Left forelimb (tissue), 1 donor: Measurements from ENCODE around the gene SORBS2.

Experiments used
- DNase-seq: peaks from one replicate; pipeline ENCODE4 v3.0.0-alpha.2; 2018; ENCODE audit warnings: low spot score

Gene SORBS2

DNA sequence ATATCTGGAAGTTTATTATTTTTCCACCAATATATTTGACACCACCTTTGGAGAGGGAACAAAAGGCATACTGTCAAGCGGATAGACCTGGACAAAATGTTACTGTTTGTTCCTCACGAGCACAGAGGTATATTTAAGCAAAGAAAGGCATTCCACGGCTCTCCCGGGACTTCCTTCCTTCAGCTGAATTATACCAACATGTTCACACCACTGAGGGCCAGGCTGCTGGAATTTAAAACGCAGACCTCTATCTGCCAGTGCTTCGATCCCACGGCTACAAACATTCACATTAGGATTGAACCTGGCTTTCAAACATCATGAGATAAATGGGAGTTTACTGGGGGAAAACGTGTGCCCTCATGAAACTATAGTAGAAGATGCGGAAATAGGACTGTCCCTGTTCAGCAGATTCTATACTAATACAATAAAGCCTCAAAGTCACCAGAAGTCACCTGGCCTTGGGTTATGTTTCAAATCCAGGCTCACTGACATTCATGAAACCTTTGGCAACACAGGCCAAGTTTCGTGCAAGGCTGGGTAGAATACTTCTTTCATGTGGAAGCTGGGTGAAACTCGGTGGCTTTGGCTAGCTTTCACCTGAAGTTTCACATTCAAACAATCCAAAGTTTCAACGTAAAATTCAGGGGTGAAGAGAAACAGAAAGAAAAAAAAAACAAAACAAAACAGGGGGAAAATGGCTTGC, 39.5 kb downstream of the SORBS2 start:
- DNase-seq: no peak

DNA sequence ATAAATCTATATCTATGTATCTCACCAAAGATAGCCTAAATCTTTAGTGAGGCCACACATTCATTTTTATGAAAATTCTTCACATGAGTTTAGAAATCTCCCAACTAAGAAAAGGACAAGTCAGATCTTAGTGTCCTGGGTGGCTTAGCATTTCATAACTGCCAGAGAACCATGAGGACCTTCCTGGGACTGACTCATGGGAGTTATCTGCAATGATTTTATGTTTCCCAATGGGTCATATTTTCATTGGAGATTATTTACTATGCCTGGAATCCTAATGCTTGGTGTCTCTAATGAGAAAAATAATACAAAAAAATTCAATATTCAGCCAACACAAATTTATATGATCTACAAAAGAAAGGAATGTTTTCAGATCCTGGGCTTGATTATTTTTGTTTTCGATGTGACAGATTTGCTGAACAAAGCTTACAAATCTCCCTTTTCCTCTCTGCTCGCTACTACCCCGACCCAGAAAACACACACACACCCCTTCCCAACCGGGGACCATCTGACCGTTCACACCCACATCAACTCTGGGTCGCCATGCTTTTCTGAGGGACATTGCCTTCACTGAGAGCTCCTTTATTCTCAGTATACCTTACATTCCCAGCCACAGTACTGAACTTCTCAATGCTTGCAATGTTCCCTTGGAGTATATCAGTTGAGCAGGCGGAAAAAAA, 40.1 kb downstream of the SORBS2 start:
- DNase-seq: no peak

DNA sequence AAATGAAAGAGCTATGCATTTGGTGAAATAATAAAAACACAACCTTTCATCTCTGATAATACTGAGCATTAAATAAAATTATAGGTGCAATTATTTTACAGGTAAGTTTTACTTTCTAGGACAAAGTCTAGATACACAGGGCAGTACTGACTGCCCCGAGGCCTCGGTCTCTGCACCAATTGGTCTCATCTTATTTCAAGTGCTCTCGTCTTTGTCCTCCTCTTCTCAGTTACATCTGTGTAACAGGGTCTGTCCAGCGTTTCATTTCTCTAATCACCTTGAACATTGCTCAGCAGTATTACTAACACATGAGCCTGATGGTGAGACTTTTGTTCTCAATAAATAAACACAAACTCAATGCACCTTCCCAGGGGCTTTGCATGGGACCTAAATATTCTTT, 44.5 kb downstream of the SORBS2 start:
- no peak for DNase-seq

GRCh38 chr4:185764876-185765275, 47.1 kb downstream of the SORBS2 start:
- DNase-seq: no peak

GRCh38 chr4:185761352-185762235, 50.4 kb downstream of the SORBS2 start:
- no peak for DNase-seq

- no peak for DNase-seq
Measured at GRCh38 chr4:185758807-185759206, 53.2 kb downstream of the SORBS2 start.

DNA sequence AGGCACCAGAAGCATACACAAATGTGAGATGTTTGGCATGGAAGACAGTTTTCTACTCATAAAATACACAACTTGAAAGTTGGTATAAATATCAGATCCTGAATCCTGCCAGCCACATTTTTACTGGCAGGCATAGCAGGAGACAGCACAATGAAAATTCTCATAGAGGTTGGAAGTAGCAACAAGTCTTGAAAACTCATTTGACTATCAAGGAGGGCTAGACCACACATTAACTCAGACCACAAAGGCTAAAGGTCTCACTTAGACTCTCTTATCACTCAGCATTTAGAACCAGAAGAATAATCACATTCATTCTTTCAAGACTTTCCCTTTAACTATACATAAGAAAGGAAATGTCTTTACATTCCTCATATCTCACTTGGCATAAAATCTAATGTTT, 56.5 kb downstream of the SORBS2 start:
- no peak for DNase-seq

GRCh38 chr4:185754961-185755360, 57.0 kb downstream of the SORBS2 start:
- DNase-seq: no peak

GRCh38 chr4:185752872-185753271, 59.1 kb downstream of the SORBS2 start:
- DNase-seq: no peak

- DNase-seq: no peak
Measured at GRCh38 chr4:185749858-185750257, 62.1 kb downstream of the SORBS2 start.

- DNase-seq: no peak
Measured at GRCh38 chr4:185748901-185749390, 63.0 kb downstream of the SORBS2 start.

- no peak for DNase-seq
Measured at GRCh38 chr4:185745891-185746290, 66.1 kb downstream of the SORBS2 start.

- DNase-seq: no peak
Measured at GRCh38 chr4:185744946-185745345, 67.0 kb downstream of the SORBS2 start.

DNA sequence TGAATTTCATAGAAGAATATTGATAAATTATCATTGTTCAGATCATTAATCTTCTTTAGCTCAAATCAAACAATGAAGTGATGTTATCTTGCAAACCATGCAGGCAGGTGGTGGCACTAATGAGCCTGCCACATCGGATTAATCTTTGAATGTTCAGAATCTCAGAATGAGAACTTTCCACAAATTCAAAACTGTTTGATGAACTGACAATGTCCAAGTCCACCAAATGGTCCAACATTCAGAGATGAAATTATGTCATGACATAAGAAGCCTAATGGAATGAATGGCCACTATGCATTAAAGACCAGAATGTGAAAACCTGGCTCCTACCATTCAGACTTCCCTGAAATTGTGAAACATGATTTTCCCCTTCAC, 67.5 kb downstream of the SORBS2 start:
- no peak for DNase-seq

GRCh38 chr4:185743722-185744487, 68.1 kb downstream of the SORBS2 start:
- DNase-seq: no peak

DNA sequence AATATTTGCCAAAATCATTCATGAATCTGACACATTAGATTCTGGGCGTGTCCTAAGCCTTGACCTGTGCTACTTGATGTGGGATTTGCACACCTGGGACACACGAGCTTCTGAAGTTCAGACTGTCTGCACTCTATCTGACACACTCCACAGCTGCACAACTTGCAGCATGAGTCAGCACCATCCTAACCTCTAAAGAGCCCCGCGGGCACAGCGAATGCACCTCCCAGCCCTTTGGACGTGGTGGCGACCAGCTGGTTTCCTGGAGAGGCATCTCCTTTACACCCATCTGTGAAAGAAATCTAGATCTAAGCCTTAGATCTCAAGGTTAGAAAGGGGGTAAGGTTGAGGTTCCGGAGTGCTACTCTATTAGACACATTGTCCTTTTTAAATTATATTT, 69.2 kb downstream of the SORBS2 start:
- no peak for DNase-seq

GRCh38 chr4:185741795-185742194, 70.2 kb downstream of the SORBS2 start:
- DNase-seq: no peak

DNA sequence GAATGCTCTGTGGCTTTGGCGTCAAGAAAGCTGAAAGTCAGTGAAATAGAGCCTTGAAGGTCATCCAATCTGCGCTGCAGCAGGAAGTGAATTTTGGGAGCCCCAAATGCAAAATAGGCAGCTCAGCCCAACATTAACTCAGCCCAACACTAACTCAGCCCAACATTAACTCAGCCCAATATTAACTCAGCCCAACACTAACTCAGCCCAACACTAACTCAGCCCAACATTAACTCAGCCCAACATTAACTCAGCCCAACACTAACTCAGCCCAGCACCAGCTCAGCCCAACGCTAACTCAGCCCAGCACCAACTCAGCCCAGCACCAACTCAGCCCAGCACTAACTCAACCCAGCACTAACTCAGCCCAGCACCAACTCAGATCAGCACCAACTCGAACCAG, 71.5 kb downstream of the SORBS2 start:
- DNase-seq: no peak

- no peak for DNase-seq
Measured at GRCh38 chr4:185738820-185739219, 73.2 kb downstream of the SORBS2 start.

DNA sequence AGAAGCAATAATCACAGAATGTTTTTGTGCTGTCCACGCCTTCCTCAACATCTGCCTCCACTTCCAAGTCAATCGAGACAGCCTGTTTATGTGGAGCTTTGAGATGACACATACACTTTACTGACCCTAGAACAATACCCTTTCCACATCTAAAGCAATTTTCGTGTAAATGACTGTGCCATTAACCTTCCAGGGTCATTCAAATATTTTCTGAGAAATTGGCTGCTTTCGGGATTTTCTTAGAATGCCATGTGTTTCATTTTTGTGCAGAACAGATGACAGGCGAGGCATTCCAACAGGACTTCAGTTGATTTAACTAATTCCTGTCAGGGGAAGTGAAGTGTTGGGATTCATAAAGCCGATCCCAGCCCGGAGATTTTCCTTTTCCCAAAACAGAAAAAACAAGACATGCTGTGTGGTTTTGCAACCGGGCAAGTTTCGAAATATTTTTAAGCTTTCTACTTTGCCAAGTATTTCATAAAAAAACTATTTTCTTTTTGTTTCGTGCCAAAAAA, 73.9 kb downstream of the SORBS2 start:
- no peak for DNase-seq

GRCh38 chr4:185737489-185738037, 74.4 kb downstream of the SORBS2 start:
- no peak for DNase-seq
